Astrocyte (in vitro differentiated cells and primary cell): ENCODE measurements around the gene TMEM132C.

Experiments used
- CTCF ChIP-seq: IDR thresholded peaks from 2 replicates; pipeline ENCODE4 v1.5.1; 2011; ENCODE audit warnings: low read depth, mild to moderate bottlenecking, inconsistent platforms, low read length, moderate library complexity; ENCODE audit not compliant: insufficient read depth
- EZH2 ChIP-seq: IDR thresholded peaks from 2 replicates; pipeline ENCODE4 v1.6.1; 2012; ENCODE audit warnings: mild to moderate bottlenecking, low read length, inconsistent platforms; ENCODE audit not compliant: insufficient read depth

- TF ChIP-seq CTCF (no peak), EZH2 (no peak)
Measured at GRCh38 chr12:128336204-128337070, 69.5 kb downstream of the TMEM132C start.
